Measurements from ENCODE around the gene GALNT10.

GRCh38 chr5:154373729-154374179 is 183.2 kb downstream of the GALNT10 start:
- TF ChIP-seq EZH2 (IDR thresholded peaks at IDR 0.05) (no peak), POLR2AphosphoS5 (IDR thresholded peaks at IDR 0.05; ENCODE audit: borderline replicate concordance, low read depth, low read length) (no peak)

Measured in SK-N-MC (cell line).